HCT116 (cell line): ENCODE data around the gene UBQLN2. TPM values are rescaled to one million over a fixed set of nuclear protein-coding genes. Genes with fewer than 3 reads are reported as not detected.

Experiments used
- ATAC-seq: fragments of 200-7000 bp; cut with Tn5 transposase; 2 replicates; pipeline ENCODE4 v1.9.1; 2020; ENCODE audit warnings: mild to moderate bottlenecking, moderate library complexity
- BruUV-seq: library from RNA; stranded (reverse); fragments of 400-500 nt; replicated peaks from 2 replicates; lab custom pipeline; 2021; lab: Mats Ljungman, UMichigan
- CTCF ChIA-PET: fragments of 300-600 bp; sonication (Branson Sonifier 250); formaldehyde crosslinking; loops from one replicate; lab custom pipeline; 2021; ENCODE audit warnings: antibody characterized with exemption; lab: Charles Lee
- POLR2A ChIA-PET: fragments of 300-600, 350-600 bp; sonication (Branson Sonifier 250); formaldehyde crosslinking; loops from one replicate; lab custom pipeline; 2021; ENCODE audit warnings: antibody characterized with exemption; lab: Charles Lee
- RAD21 ChIA-PET, 2 experiments: fragments of 300-600 bp; sonication (Branson Sonifier 250); formaldehyde crosslinking; loops; one replicate each; lab custom pipeline; 2023; ENCODE audit warnings: low total read pairs in 2 of 2; ENCODE audit not compliant: uncharacterized antibody in 2 of 2, unreplicated experiment in 2 of 2, low non-redundant PET in 1 of 2; lab: Charles Lee
- DNase-seq: peaks from one replicate; pipeline ENCODE4 v3.0.0-alpha.2; 2010; ENCODE audit warnings: low read depth, low spot score
- H2AFZ ChIP-seq: fragments of 200-600 bp; shearing (Covaris generic), sonication (generic); 2 replicates; pipeline ENCODE4 v1.6.1; 2017; ENCODE audit warnings: low read depth, mixed run types, mixed read lengths, antibody characterized with exemption, low read length; ENCODE audit not compliant: poor library complexity, severe bottlenecking
- H3K27ac ChIP-seq: 2 replicates; pipeline ENCODE4 v1.5.1; 2012; ENCODE audit warnings: low read depth, low read length
- H3K27me3 ChIP-seq: fragments of 200-600 bp; sonication (generic); 2 replicates; pipeline ENCODE4 v1.6.1; 2016; ENCODE audit warnings: mixed run types, low read length, mixed read lengths; ENCODE audit not compliant: insufficient read depth
- H3K36me3 ChIP-seq, 2 experiments: fragments of 200-500 bp in 1 of 2; fragments of 200-600 bp in 1 of 2; sonication (Bioruptor generic) in 1 of 2; sonication (generic) in 1 of 2; 2 replicates each; pipeline versions ENCODE4 v1.5.1 to v1.6.1; 2014 to 2016; ENCODE audit warnings: low read length in 2 of 2, inconsistent platforms in 1 of 2, mixed read lengths in 1 of 2, mixed run types in 1 of 2; ENCODE audit not compliant: insufficient read depth in 2 of 2, control insufficient read depth in 1 of 2
- H3K4me1 ChIP-seq, 2 experiments: fragments of 200-600 bp in 1 of 2; sonication (generic) in 1 of 2; 2 replicates each; pipeline versions ENCODE4 v1.5.1 to v1.6.1; 2012 to 2017; ENCODE audit warnings: low read length in 2 of 2, inconsistent platforms in 1 of 2, mild to moderate bottlenecking in 1 of 2, mixed read lengths in 1 of 2, mixed run types in 1 of 2, moderate library complexity in 1 of 2; ENCODE audit not compliant: insufficient read depth in 2 of 2, control insufficient read depth in 1 of 2
- H3K4me2 ChIP-seq: fragments of 200-600 bp; sonication (generic); 2 replicates; pipeline ENCODE4 v1.6.1; 2017; ENCODE audit warnings: mixed run types, low read length, mixed read lengths
- H3K4me3 ChIP-seq, 2 experiments: fragments of 200-600 bp in 1 of 2; sonication (generic) in 1 of 2; replicated peaks in 1 of 2; 2 replicates each; pipeline ENCODE4 v1.5.1; 2011 to 2016; ENCODE audit warnings: low read length in 2 of 2, control low read depth in 1 of 2, low read depth in 1 of 2, mild to moderate bottlenecking in 1 of 2, mixed read lengths in 1 of 2, mixed run types in 1 of 2
- H3K79me2 ChIP-seq: fragments of 200-600 bp; sonication (generic); 2 replicates; pipeline ENCODE4 v1.6.1; 2017; ENCODE audit warnings: mild to moderate bottlenecking, mixed run types, low read length, moderate library complexity, mixed read lengths; ENCODE audit not compliant: insufficient read depth
- H3K9ac ChIP-seq: fragments of 200-600 bp; sonication (generic); 2 replicates; pipeline ENCODE4 v1.6.1; 2016; ENCODE audit warnings: low read length, mixed read lengths
- H3K9me2 ChIP-seq: fragments of 200-600 bp; sonication (generic), shearing (Covaris generic); 2 replicates; pipeline ENCODE4 v1.6.1; 2017; ENCODE audit warnings: mixed run types, mild to moderate bottlenecking, moderate library complexity; ENCODE audit not compliant: insufficient read depth
- H3K9me3 ChIP-seq, 2 experiments: fragments of 200-500 bp in 1 of 2; fragments of 200-600 bp in 1 of 2; sonication (Bioruptor generic) in 1 of 2; sonication (generic) in 1 of 2; 2 replicates each; pipeline ENCODE4 v1.6.1; 2014 to 2017; ENCODE audit warnings: low read length in 2 of 2, mixed read lengths in 2 of 2, inconsistent platforms in 1 of 2, low read depth in 1 of 2, mild to moderate bottlenecking in 1 of 2, mixed run types in 1 of 2, moderate library complexity in 1 of 2; ENCODE audit not compliant: control insufficient read depth in 1 of 2, insufficient read depth in 1 of 2
- H4K20me1 ChIP-seq: fragments of 200-600 bp; sonication (generic), shearing (Covaris generic); 2 replicates; pipeline ENCODE4 v1.6.1; 2017; ENCODE audit warnings: mixed run types, mild to moderate bottlenecking, moderate library complexity; ENCODE audit not compliant: insufficient read depth
- CBX3 ChIP-seq: IDR thresholded peaks from 2 replicates; pipeline ENCODE4 v1.6.1; 2012; ENCODE audit warnings: low read depth
- EZH2phosphoT487 ChIP-seq: fragments of 200-600 bp; IDR thresholded peaks from 2 replicates; pipeline ENCODE4 v1.6.1; 2018; ENCODE audit warnings: antibody characterized with exemption, borderline replicate concordance
- JUND ChIP-seq: IDR thresholded peaks from 2 replicates; pipeline ENCODE4 v1.6.1; 2012
- POLR2A ChIP-seq: IDR thresholded peaks from 2 replicates; pipeline ENCODE4 v1.7.0; 2011; ENCODE audit warnings: borderline replicate concordance; ENCODE audit not compliant: insufficient read depth, insufficient read length; ENCODE audit errors: extremely low read depth
- POLR2AphosphoS5 ChIP-seq: IDR thresholded peaks from 2 replicates; pipeline ENCODE4 v1.6.1; 2011; ENCODE audit warnings: mild to moderate bottlenecking, low read depth, low read length, moderate library complexity
- SP1 ChIP-seq: IDR thresholded peaks from 2 replicates; pipeline ENCODE4 v1.6.1; 2012; ENCODE audit warnings: low read depth
- ZNF274 ChIP-seq: fragments of 200-500 bp; sonication (Bioruptor generic); IDR thresholded peaks from 2 replicates; pipeline ENCODE4 v1.6.1; 2014; ENCODE audit warnings: mild to moderate bottlenecking, low read depth, low read length, inconsistent platforms
- intact Hi-C: fragments of 100-400 bp; cut with micrococcal nuclease; formaldehyde crosslinking; loops from 2 replicates; pipeline ENCODE4 v1.10.0; 2022
- total RNA-seq: library from RNA; stranded (reverse); gene quantifications from one replicate; pipeline ENCODE4 v1.2.1, GENCODE V29; 2021; ENCODE audit not compliant: unreplicated experiment
- TF ChIP-seq, protein P1 (sequence below): IDR thresholded peaks from 2 replicates; pipeline ENCODE4 v1.6.1; 2012; ENCODE audit warnings: low read depth

Gene UBQLN2
- total RNA-seq, 1 experiment from 2014 or later = 20.9 TPM

DNA sequence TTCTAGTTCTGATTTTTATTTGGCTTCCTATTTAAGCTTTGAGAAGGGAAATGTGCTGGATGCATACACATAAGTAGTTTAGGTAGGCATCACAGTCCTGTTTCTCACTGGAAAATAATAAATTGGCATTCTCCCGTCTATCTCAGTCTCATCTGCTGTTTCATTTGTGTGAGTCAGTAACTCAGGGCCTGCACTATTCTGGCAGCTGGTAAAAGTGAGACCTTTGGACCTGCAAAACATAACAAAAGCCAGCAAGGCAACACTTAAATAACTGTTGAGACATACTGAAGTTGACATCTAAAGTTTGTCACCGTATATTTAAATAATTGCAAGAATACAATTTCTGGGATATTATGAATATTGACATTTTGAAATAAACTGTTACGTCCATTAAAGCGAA lies 8.6 kb upstream of the UBQLN2 start:
- no peak for ATAC-seq
- no peaks in the 10 kb centered on the region for H3K9me2 ChIP-seq
- no peak overlapping the region for H3K4me2 ChIP-seq
- no peaks in the 10 kb centered on the region for H3K27me3 ChIP-seq
- H4K20me1 ChIP-seq = no peaks in the 10 kb centered on the region
- POLR2A ChIA-PET = no interaction called here
- H3K4me3 ChIP-seq = no peak overlapping the region
- no peak for DNase-seq
- no peak overlapping the region for H3K9ac ChIP-seq
- CTCF ChIA-PET = no interaction called here
- no peak overlapping the region for H2AFZ ChIP-seq
- no peaks in the 10 kb centered on the region for H3K9me3 ChIP-seq
- RAD21 ChIA-PET = no interaction called here
- H3K79me2 ChIP-seq = no peaks in the 10 kb centered on the region
- H3K27ac ChIP-seq = no peak overlapping the region
- no peaks in the 10 kb centered on the region for H3K36me3 ChIP-seq
- no peaks in the 10 kb centered on the region for H3K4me1 ChIP-seq
- no peak for TF ChIP-seq CBX3
- TF ChIP-seq, protein P1, sequence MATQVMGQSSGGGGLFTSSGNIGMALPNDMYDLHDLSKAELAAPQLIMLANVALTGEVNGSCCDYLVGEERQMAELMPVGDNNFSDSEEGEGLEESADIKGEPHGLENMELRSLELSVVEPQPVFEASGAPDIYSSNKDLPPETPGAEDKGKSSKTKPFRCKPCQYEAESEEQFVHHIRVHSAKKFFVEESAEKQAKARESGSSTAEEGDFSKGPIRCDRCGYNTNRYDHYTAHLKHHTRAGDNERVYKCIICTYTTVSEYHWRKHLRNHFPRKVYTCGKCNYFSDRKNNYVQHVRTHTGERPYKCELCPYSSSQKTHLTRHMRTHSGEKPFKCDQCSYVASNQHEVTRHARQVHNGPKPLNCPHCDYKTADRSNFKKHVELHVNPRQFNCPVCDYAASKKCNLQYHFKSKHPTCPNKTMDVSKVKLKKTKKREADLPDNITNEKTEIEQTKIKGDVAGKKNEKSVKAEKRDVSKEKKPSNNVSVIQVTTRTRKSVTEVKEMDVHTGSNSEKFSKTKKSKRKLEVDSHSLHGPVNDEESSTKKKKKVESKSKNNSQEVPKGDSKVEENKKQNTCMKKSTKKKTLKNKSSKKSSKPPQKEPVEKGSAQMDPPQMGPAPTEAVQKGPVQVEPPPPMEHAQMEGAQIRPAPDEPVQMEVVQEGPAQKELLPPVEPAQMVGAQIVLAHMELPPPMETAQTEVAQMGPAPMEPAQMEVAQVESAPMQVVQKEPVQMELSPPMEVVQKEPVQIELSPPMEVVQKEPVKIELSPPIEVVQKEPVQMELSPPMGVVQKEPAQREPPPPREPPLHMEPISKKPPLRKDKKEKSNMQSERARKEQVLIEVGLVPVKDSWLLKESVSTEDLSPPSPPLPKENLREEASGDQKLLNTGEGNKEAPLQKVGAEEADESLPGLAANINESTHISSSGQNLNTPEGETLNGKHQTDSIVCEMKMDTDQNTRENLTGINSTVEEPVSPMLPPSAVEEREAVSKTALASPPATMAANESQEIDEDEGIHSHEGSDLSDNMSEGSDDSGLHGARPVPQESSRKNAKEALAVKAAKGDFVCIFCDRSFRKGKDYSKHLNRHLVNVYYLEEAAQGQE = no peak
- TF ChIP-seq JUND = no peak
- no peak for TF ChIP-seq POLR2AphosphoS5
- no peak for TF ChIP-seq ZNF274
- TF ChIP-seq POLR2A = no peak
- no peak for TF ChIP-seq EZH2phosphoT487
- TF ChIP-seq SP1 = no peak
- no TSS peak for BruUV-seq
- intact Hi-C loops = no loop called here
